IMR-90 (cell line): ENCODE results near the gene SLC25A21. TPM values are rescaled to one million over a fixed set of nuclear protein-coding genes. Genes with fewer than 3 reads are reported as not detected.

Experiments used
- ATAC-seq: fragments of 200-7000 bp; cut with Tn5 transposase; 2 replicates; pipeline ENCODE4 v1.9.1; 2020; ENCODE audit warnings: low read depth, mild to moderate bottlenecking, moderate library complexity
- BruUV-seq: library from RNA; stranded (reverse); fragments of 400-500 nt; replicated peaks from 2 replicates; lab custom pipeline; 2021; lab: Mats Ljungman, UMichigan
- CTCF ChIA-PET: fragments of 300-600 bp; formaldehyde crosslinking; extraction: SDS; loops from one replicate; lab custom pipeline; 2021; ENCODE audit warnings: antibody characterized with exemption; lab: Yijun Ruan, JAX
- POLR2A ChIA-PET: fragments of 300-600 bp; sonication (Branson Sonifier 250); formaldehyde crosslinking; loops from one replicate; lab custom pipeline; 2022; ENCODE audit warnings: antibody characterized with exemption; ENCODE audit not compliant: unreplicated experiment; lab: Charles Lee
- DNase-seq: peaks from one replicate; pipeline ENCODE4 v3.0.0; 2013
- H2AFZ ChIP-seq: replicated peaks from 2 replicates; pipeline ENCODE3; 2013; ENCODE audit warnings: low read length, mild to moderate bottlenecking; ENCODE audit not compliant: poor library complexity
- H2AK5ac ChIP-seq: 2 replicates; pipeline ENCODE4 v1.6.1; 2013; ENCODE audit warnings: low read depth, low read length, inconsistent platforms
- H2AK9ac ChIP-seq: replicated peaks from 2 replicates; pipeline ENCODE3; 2013; ENCODE audit warnings: mild to moderate bottlenecking, low read depth, low read length, moderate library complexity; ENCODE audit not compliant: poor library complexity
- H2BK120ac ChIP-seq: 2 replicates; pipeline ENCODE4 v1.6.1; 2013; ENCODE audit warnings: low read depth, low read length, inconsistent platforms
- H2BK15ac ChIP-seq: 3 replicates; pipeline ENCODE4 v1.6.1; 2013; ENCODE audit warnings: low read depth, low read length, inconsistent platforms
- H2BK20ac ChIP-seq: 2 replicates; pipeline ENCODE4 v1.6.1; 2013; ENCODE audit warnings: low read depth, mild to moderate bottlenecking, inconsistent platforms, low read length, moderate library complexity
- H2BK5ac ChIP-seq: 2 replicates; pipeline ENCODE4 v1.6.1; 2013; ENCODE audit warnings: mild to moderate bottlenecking, low read depth, low read length, inconsistent platforms; ENCODE audit not compliant: poor library complexity, severe bottlenecking
- H3K14ac ChIP-seq: replicated peaks from 2 replicates; pipeline ENCODE4 v1.6.1; 2013; ENCODE audit warnings: low read depth, low read length, inconsistent platforms
- H3K18ac ChIP-seq: 2 replicates; pipeline ENCODE4 v1.6.1; 2013; ENCODE audit warnings: low read depth, low read length, control low read depth
- H3K23ac ChIP-seq: 2 replicates; pipeline ENCODE4 v1.6.1; 2013; ENCODE audit warnings: low read depth, low read length, inconsistent platforms
- H3K27ac ChIP-seq: 2 replicates; pipeline ENCODE4 v1.5.1; 2013; ENCODE audit warnings: mild to moderate bottlenecking, control low read depth, low read length; ENCODE audit not compliant: insufficient read depth
- H3K27me3 ChIP-seq: 2 replicates; pipeline ENCODE4 v1.6.1; 2013; ENCODE audit warnings: low read length; ENCODE audit not compliant: control insufficient read depth, insufficient read depth
- H3K36me3 ChIP-seq: 2 replicates; pipeline ENCODE4 v1.6.1; 2013; ENCODE audit warnings: low read length, mixed read lengths; ENCODE audit not compliant: control insufficient read depth, insufficient read depth
- H3K4ac ChIP-seq: 2 replicates; pipeline ENCODE4 v1.6.1; 2013; ENCODE audit warnings: low read depth, low read length, inconsistent platforms
- H3K4me1 ChIP-seq: 2 replicates; pipeline ENCODE4 v1.6.1; 2013; ENCODE audit warnings: low read length, mixed read lengths; ENCODE audit not compliant: control insufficient read depth, insufficient read depth
- H3K4me2 ChIP-seq: 2 replicates; pipeline ENCODE4 v1.6.1; 2013; ENCODE audit warnings: low read depth, mild to moderate bottlenecking, control low read depth, low read length, moderate library complexity
- H3K4me3 ChIP-seq: 2 replicates; pipeline ENCODE4 v1.5.1; 2013; ENCODE audit warnings: low read depth, mild to moderate bottlenecking, control low read depth, low read length, moderate library complexity; ENCODE audit not compliant: insufficient read depth
- H3K56ac ChIP-seq: 2 replicates; pipeline ENCODE4 v1.6.1; 2013; ENCODE audit warnings: low read length, inconsistent platforms; ENCODE audit not compliant: insufficient read depth; ENCODE audit errors: extremely low read depth
- H3K79me1 ChIP-seq, 2 experiments: 2 replicates each; pipeline ENCODE4 v1.6.1; 2013; ENCODE audit warnings: low read length in 2 of 2, inconsistent platforms in 1 of 2, low read depth in 1 of 2
- H3K9ac ChIP-seq: 2 replicates; pipeline ENCODE4 v1.6.1; 2013; ENCODE audit warnings: low read depth, low read length, control low read depth
- H3K9me1 ChIP-seq: 2 replicates; pipeline ENCODE4 v1.6.1; 2013; ENCODE audit warnings: low read length, inconsistent platforms; ENCODE audit not compliant: insufficient read depth
- H3K9me3 ChIP-seq: 2 replicates; pipeline ENCODE4 v1.6.1; 2013; ENCODE audit warnings: low read length; ENCODE audit not compliant: control insufficient read depth, insufficient read depth
- H4K20me1 ChIP-seq: 2 replicates; pipeline ENCODE4 v1.6.1; 2013; ENCODE audit warnings: low read length, inconsistent platforms; ENCODE audit not compliant: insufficient read depth
- H4K5ac ChIP-seq: 2 replicates; pipeline ENCODE4 v1.6.1; 2013; ENCODE audit warnings: mild to moderate bottlenecking, low read depth, low read length, control low read depth
- H4K8ac ChIP-seq, 2 experiments: 2 replicates each; pipeline ENCODE4 v1.6.1; 2013; ENCODE audit warnings: low read depth in 2 of 2, low read length in 2 of 2, control low read depth in 1 of 2, inconsistent platforms in 1 of 2
- H4K91ac ChIP-seq: 2 replicates; pipeline ENCODE4 v1.6.1; 2013; ENCODE audit warnings: low read depth, low read length, inconsistent platforms; ENCODE audit not compliant: insufficient read depth
- CEBPB ChIP-seq: IDR thresholded peaks from 2 replicates; pipeline ENCODE4 v1.6.1; 2012; ENCODE audit warnings: low read depth, low read length, improper control_type of control experiment
- FOS ChIP-seq: fragments of 150-350 bp; IDR thresholded peaks from 2 replicates; pipeline ENCODE4 v1.6.1; 2016; ENCODE audit warnings: low read depth, low read length
- MAFK ChIP-seq: IDR thresholded peaks from 2 replicates; pipeline ENCODE4 v1.6.1; 2012; ENCODE audit warnings: low read depth, low read length, improper control_type of control experiment
- NFE2L2 ChIP-seq: fragments of 150-350 bp; IDR thresholded peaks from 2 replicates; pipeline ENCODE4 v1.6.1; 2016; ENCODE audit warnings: low read depth, mild to moderate bottlenecking, low read length
- WGBS, 2 experiments: methylation state at CpG; one replicate each; pipeline versions ENCODE4 v1.1.5 to v1.1.7; 2013; ENCODE audit warnings: missing lambda C conversion rate in 2 of 2; ENCODE audit not compliant: insufficient read length in 1 of 2; ENCODE audit errors: extremely low coverage in 2 of 2; 5-methylcytosine and 5-hydroxymethylcytosine counted together
- dilution Hi-C: fragments of 300-500 bp; cut with HindIII; formaldehyde crosslinking; loops from one replicate; pipeline ENCODE4 v1.14.3; 2018; ENCODE audit warnings: low sequenced_read_pairs; ENCODE audit not compliant: unreplicated experiment
- in situ Hi-C: fragments of 300-500 bp; cut with MboI; formaldehyde crosslinking; loops from 3 replicates; pipeline ENCODE4 v1.14.3; 2019; ENCODE audit warnings: low sequenced_read_pairs, inconsistent platforms, mixed read lengths
- intact Hi-C: fragments of 100-400 bp; cut with micrococcal nuclease; formaldehyde crosslinking; loops from 2 replicates; pipeline ENCODE4 v1.10.0; 2022
- polyA plus RNA-seq, 3 experiments: library from polyadenylated mRNA; depleted of rRNA; stranded (reverse); fragments of >200 nt; gene quantifications; 2 replicates each; pipeline ENCODE4 v1.2.3, GENCODE V29; 2012; ENCODE audit warnings: low replicate concordance in 1 of 3
- total RNA-seq: library from RNA; depleted of rRNA; stranded (reverse); fragments of >200 nt; gene quantifications from 2 replicates; pipeline ENCODE4 v1.2.3, GENCODE V29; 2012

Gene SLC25A21
- total and polyA plus RNA-seq, 2 of the 4 experiments (the other 2 are of a cell fraction), result 0.62 to 0.90 TPM

DNA sequence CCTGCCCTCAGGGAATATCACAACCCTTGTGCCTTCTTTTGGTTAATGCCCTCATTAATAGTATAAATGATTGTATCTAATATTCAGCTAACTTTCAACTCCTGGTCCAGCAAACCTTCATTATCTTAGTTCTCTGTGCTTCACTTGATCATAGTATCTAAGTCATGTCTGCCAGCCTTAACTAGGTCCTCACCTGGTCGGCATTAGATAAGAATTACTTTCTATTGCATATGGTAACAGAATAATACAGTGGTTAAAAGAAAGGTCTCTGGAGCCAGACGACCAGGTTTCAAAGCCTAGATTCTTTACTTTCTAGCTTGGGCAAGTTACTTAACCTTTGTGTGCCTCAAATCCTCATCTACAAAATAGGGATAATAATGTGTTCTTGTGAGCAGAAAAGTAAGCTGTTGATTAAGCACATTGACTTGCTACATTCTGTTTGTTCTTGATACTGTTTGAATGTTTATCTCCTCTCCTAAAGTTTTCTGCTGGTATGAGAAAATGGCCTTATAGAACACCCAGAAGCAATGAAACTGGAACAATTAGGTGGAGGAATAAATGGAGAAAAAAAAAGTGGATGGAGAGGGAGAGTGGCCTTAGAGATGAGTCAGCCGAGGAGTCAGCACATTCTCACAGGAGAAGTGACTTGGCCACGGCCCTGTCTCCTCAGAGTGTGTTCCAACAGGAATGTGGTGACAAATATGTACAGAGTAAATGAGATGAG lies 176.1 kb downstream of the SLC25A21 start:
- Histone ChIP-seq H4K91ac (no peak overlapping the region), H2BK15ac (no peak overlapping the region), H3K79me1 (no peaks in the 10 kb centered on the region), H2AK5ac (no peak overlapping the region), H2BK20ac (peak overlapping the region; percentile 55), H4K8ac (no peak overlapping the region), H3K27me3 (no peaks in the 10 kb centered on the region), H3K36me3 (no peaks in the 10 kb centered on the region), H3K4me2 (no peak overlapping the region), H3K18ac (no peak overlapping the region), H4K5ac (no peak overlapping the region), H3K27ac (no peak overlapping the region), H2BK120ac (peak overlapping the region; percentile 14; the same call in 1 of the 2 replicates), H3K4me1 (no peaks in the 10 kb centered on the region; the same call in 1 of the 2 replicates), H3K23ac (no peak overlapping the region), H3K9me3 (no peaks in the 10 kb centered on the region), H2BK5ac (no peak overlapping the region), H2AK9ac (no peak overlapping the region), H3K4me3 (no peak overlapping the region), H3K9me1 (no peaks in the 10 kb centered on the region), H3K14ac (no peak overlapping the region; the same call in 1 of the 2 replicates), H3K56ac (no peak overlapping the region), H3K4ac (0 out of 2 replicates have a peak overlapping the region, but pooled peaks have one; percentile 15), H3K9ac (no peak overlapping the region), H2AFZ (no peak overlapping the region), H4K20me1 (no peaks in the 10 kb centered on the region)
- intact Hi-C loops, result no loop called here
- ChIA-PET POLR2A (no interaction called here), CTCF (interaction anchor here (0.7 to 0.9 kb wide), 2 partner anchors 22 to 121 kb away, joined by 3 to 4 read pairs; no protein-coding TSS in a partner anchor)
- peak; percentile 88 for ATAC-seq
- in situ Hi-C loops, result no loop called here
- dilution Hi-C loops, result no loop called here
- 0% methylated on average over 1 of the region's 4 CpGs; no CpG with 5 or more reads in 1 of the 2 experiments for WGBS, 2 experiments
- no TSS peak for BruUV-seq
- peak; percentile 68 for DNase-seq
- TF ChIP-seq MAFK (peak; percentile 81), NFE2L2 (peak; percentile 64; the same call in 1 of the 2 replicates), FOS (peak; percentile 44; the same call in 1 of the 2 replicates), CEBPB (no peak)
